ENCODE data around the gene AKAP13. TPM values are rescaled to one million over a fixed set of nuclear protein-coding genes. Genes with fewer than 3 reads are reported as not detected.

Gene AKAP13
- polyA plus RNA-seq, 1 of the 3 experiments (the other 2 are of a cell fraction) = 8.4 TPM

DNA sequence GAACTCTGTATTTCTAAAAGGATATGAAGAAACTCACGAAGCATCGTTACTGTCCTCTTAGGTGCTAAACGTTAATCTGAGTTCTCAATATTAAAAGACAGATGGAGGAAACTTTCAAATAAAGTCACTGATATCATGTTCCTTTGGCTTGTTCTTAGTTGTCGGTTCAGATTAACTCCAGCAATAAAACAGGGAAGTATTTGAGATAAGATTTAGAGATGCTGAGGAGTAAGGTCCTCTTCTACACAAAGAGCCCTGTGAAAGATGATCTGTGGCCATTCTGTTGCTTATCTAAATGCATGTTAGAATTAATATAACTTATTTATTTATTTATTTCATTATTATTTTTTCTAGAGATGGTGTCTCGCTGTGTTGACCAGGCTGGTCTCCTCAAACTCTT lies 19.2 kb downstream of the AKAP13 start:
- H3K79me2 ChIP-seq (ENCODE audit: insufficient read depth) = peaks cover 93% of the 10 kb centered on the region
- H4K20me1 ChIP-seq (ENCODE audit: insufficient read depth) = peaks cover 43% of the 10 kb centered on the region
- CTCF ChIA-PET = no interaction called here
- no peak overlapping the region for H3K4me3 ChIP-seq (ENCODE audit: low read depth in 2 of 2, low read length in 1 of 2)
- no peak overlapping the region for H2AFZ ChIP-seq (ENCODE audit: low read depth)
- no peaks in the 10 kb centered on the region for H3K9me2 ChIP-seq
- no peak for DNase-seq
- no peak overlapping the region for H3K4me2 ChIP-seq
- no peak overlapping the region for H3K27ac ChIP-seq (ENCODE audit: low read depth in 2 of 2, low read length in 1 of 2)
- POLR2A ChIA-PET = no interaction called here
- peaks cover 12 to 49% of the 10 kb centered on the region in 2 experiments; a peak in 3 of 4 replicates for H3K4me1 ChIP-seq (ENCODE audit: control insufficient read depth in 1 of 2, insufficient read depth in 2 of 2, low read depth in 1 of 2, low read length in 1 of 2)
- no peak overlapping the region for H3K9ac ChIP-seq
- WGBS (ENCODE audit: low lambda C conversion rate) = 96% methylated on average over 5 of the region's 5 CpGs
- H3K27me3 ChIP-seq (ENCODE audit: insufficient read depth) = no peaks in the 10 kb centered on the region
- H3K9me3 ChIP-seq = no peaks in the 10 kb centered on the region
- H3K36me3 ChIP-seq (replicated peaks in 1 of 2; ENCODE audit: control insufficient read depth in 1 of 2, insufficient read depth in 2 of 2, low read length in 1 of 2) = no peaks in the 10 kb centered on the region
- H3F3A ChIP-seq (replicated peaks; ENCODE audit: insufficient read depth) = peaks cover 13% of the 10 kb centered on the region
- no peak for TF ChIP-seq JUND (IDR thresholded peaks at IDR 0.05)
- no peak for TF ChIP-seq SIN3A (IDR thresholded peaks at IDR 0.05; ENCODE audit: borderline replicate concordance, low read depth, low read length)
- TF ChIP-seq, protein P1, sequence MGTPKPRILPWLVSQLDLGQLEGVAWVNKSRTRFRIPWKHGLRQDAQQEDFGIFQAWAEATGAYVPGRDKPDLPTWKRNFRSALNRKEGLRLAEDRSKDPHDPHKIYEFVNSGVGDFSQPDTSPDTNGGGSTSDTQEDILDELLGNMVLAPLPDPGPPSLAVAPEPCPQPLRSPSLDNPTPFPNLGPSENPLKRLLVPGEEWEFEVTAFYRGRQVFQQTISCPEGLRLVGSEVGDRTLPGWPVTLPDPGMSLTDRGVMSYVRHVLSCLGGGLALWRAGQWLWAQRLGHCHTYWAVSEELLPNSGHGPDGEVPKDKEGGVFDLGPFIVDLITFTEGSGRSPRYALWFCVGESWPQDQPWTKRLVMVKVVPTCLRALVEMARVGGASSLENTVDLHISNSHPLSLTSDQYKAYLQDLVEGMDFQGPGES (IDR thresholded peaks at IDR 0.05; ENCODE audit: low read depth, low read length) = no peak
- TF ChIP-seq, protein P2, sequence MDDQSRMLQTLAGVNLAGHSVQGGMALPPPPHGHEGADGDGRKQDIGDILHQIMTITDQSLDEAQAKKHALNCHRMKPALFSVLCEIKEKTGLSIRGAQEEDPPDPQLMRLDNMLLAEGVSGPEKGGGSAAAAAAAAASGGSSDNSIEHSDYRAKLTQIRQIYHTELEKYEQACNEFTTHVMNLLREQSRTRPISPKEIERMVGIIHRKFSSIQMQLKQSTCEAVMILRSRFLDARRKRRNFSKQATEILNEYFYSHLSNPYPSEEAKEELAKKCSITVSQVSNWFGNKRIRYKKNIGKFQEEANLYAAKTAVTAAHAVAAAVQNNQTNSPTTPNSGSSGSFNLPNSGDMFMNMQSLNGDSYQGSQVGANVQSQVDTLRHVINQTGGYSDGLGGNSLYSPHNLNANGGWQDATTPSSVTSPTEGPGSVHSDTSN (IDR thresholded peaks at IDR 0.05) = no peak
- TF ChIP-seq FOXJ3 (CRISPR knock-in tag; IDR thresholded peaks at IDR 0.05) = no peak
- TF ChIP-seq CHD2 (IDR thresholded peaks at IDR 0.05; ENCODE audit: low read length, partially characterized antibody) = no peak
- no peak for TF ChIP-seq RFX5 (IDR thresholded peaks at IDR 0.05; ENCODE audit: low read length)
- TF ChIP-seq, protein P3, sequence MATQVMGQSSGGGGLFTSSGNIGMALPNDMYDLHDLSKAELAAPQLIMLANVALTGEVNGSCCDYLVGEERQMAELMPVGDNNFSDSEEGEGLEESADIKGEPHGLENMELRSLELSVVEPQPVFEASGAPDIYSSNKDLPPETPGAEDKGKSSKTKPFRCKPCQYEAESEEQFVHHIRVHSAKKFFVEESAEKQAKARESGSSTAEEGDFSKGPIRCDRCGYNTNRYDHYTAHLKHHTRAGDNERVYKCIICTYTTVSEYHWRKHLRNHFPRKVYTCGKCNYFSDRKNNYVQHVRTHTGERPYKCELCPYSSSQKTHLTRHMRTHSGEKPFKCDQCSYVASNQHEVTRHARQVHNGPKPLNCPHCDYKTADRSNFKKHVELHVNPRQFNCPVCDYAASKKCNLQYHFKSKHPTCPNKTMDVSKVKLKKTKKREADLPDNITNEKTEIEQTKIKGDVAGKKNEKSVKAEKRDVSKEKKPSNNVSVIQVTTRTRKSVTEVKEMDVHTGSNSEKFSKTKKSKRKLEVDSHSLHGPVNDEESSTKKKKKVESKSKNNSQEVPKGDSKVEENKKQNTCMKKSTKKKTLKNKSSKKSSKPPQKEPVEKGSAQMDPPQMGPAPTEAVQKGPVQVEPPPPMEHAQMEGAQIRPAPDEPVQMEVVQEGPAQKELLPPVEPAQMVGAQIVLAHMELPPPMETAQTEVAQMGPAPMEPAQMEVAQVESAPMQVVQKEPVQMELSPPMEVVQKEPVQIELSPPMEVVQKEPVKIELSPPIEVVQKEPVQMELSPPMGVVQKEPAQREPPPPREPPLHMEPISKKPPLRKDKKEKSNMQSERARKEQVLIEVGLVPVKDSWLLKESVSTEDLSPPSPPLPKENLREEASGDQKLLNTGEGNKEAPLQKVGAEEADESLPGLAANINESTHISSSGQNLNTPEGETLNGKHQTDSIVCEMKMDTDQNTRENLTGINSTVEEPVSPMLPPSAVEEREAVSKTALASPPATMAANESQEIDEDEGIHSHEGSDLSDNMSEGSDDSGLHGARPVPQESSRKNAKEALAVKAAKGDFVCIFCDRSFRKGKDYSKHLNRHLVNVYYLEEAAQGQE (IDR thresholded peaks at IDR 0.05; ENCODE audit: low read depth, low read length) = no peak
- TF ChIP-seq TCF12 (IDR thresholded peaks at IDR 0.05) = no peak
- TF ChIP-seq RCOR1 (IDR thresholded peaks at IDR 0.05; ENCODE audit: low read length) = no peak

DNA sequence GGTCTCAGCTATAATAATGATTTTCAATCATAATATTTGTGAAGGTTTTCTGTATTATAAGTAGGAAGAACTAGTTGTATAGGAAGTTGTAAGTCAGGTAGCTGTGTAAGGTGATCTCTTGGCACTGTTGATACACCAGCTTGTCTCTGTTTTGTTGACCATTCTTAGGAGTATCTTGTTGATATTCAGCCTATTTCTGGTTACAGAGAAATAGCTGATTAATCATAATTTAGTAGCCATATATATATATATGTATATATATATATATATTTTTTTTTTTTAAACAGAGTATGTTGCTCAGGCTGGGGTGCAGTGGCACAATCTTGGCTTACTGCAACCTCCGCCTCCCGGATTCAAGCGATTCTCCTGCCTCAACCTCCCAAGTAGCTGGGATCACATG lies 20.2 kb downstream of the AKAP13 start:
- peaks cover 9 to 44% of the 10 kb centered on the region in 2 experiments; a peak in 3 of 4 replicates for H3K4me1 ChIP-seq (ENCODE audit: control insufficient read depth in 1 of 2, insufficient read depth in 2 of 2, low read depth in 1 of 2, low read length in 1 of 2)
- no peak overlapping the region for H2AFZ ChIP-seq (ENCODE audit: low read depth)
- H3K9me2 ChIP-seq = no peaks in the 10 kb centered on the region
- no peak overlapping the region for H3K27ac ChIP-seq (ENCODE audit: low read depth in 2 of 2, low read length in 1 of 2)
- no peak overlapping the region for H3K9ac ChIP-seq
- peaks cover 92% of the 10 kb centered on the region for H3K79me2 ChIP-seq (ENCODE audit: insufficient read depth)
- H3K27me3 ChIP-seq (ENCODE audit: insufficient read depth) = no peaks in the 10 kb centered on the region
- CTCF ChIA-PET = interaction anchor here (1.0 kb wide), 3 partner anchors 17 to 111 kb away, joined by 3 read pairs; no protein-coding TSS in a partner anchor
- H3K9me3 ChIP-seq = no peaks in the 10 kb centered on the region
- peaks cover 37% of the 10 kb centered on the region for H4K20me1 ChIP-seq (ENCODE audit: insufficient read depth)
- peaks cover 6% of the 10 kb centered on the region for H3F3A ChIP-seq (replicated peaks; ENCODE audit: insufficient read depth)
- POLR2A ChIA-PET = no interaction called here
- WGBS (ENCODE audit: low lambda C conversion rate) = 99% methylated on average over 3 of the region's 3 CpGs
- H3K36me3 ChIP-seq (replicated peaks in 1 of 2; ENCODE audit: control insufficient read depth in 1 of 2, insufficient read depth in 2 of 2, low read length in 1 of 2) = no peaks in the 10 kb centered on the region
- no peak overlapping the region for H3K4me2 ChIP-seq
- no peak for DNase-seq
- no peak overlapping the region for H3K4me3 ChIP-seq (ENCODE audit: low read depth in 2 of 2, low read length in 1 of 2)
- no peak for TF ChIP-seq EP300 (IDR thresholded peaks at IDR 0.05; ENCODE audit: borderline replicate concordance in 1 of 2, low read depth in 1 of 2, low read length in 1 of 2)
- no peak for TF ChIP-seq GABPA (IDR thresholded peaks at IDR 0.05; ENCODE audit: low read depth)
- TF ChIP-seq POLR2AphosphoS5 (IDR thresholded peaks at IDR 0.05; ENCODE audit: low read depth, low read length) = no peak
- no peak for TF ChIP-seq MAX (IDR thresholded peaks at IDR 0.05; ENCODE audit: low read depth)
- TF ChIP-seq, protein P2 (IDR thresholded peaks at IDR 0.05) = no peak
- TF ChIP-seq YY1 (IDR thresholded peaks at IDR 0.05; ENCODE audit: low read depth) = no peak
- TF ChIP-seq ELF1 (IDR thresholded peaks at IDR 0.05) = no peak
- no peak for TF ChIP-seq MEF2A (IDR thresholded peaks at IDR 0.05; ENCODE audit: borderline replicate concordance, low read depth)
- TF ChIP-seq, protein P1 (IDR thresholded peaks at IDR 0.05; ENCODE audit: low read depth, low read length) = no peak
- no peak for TF ChIP-seq TCF12 (IDR thresholded peaks at IDR 0.05)
- TF ChIP-seq SMC3 (IDR thresholded peaks at IDR 0.05; ENCODE audit: low read depth, low read length) = no peak
- TF ChIP-seq RCOR1 (IDR thresholded peaks at IDR 0.05; ENCODE audit: low read length) = no peak
- no peak for TF ChIP-seq JUND (IDR thresholded peaks at IDR 0.05)
- no peak for TF ChIP-seq FOXJ3 (CRISPR knock-in tag; IDR thresholded peaks at IDR 0.05)

All from SK-N-SH (cell line).